GM04503 (cell line): Measurements from ENCODE around the gene HSF4.
A peak's percentile ranks its signal among the peaks of the same experiment; 100 is the strongest.
"Not testable (repeated sequence)": the region's sequence is repeated elsewhere in the genome, so short reads cannot be mapped to it uniquely, and the experiment has no call there.

Experiments
- DNase-seq: peaks from one replicate; pipeline ENCODE4 v3.0.0-alpha.2; 2012; ENCODE audit warnings: low read depth

The HSF4 gene

GRCh38 chr16:67164599-67165061 lies at the start of gene HSF4:
Gene HSF4 (plus strand): TSS chr16:67164745. CDS start chr16:67164812, 67 bp downstream.
- no peak for DNase-seq

- DNase-seq: no peak
These were observed 49.8 kb upstream of the HSF4 start for GRCh38 chr16:67114793-67115192.

- DNase-seq: peak; percentile 83
These were observed 48.9 kb upstream of the HSF4 start for GRCh38 chr16:67115639-67116038.

GRCh38 chr16:67116388-67117311 lies 47.9 kb upstream of the HSF4 start:
- no peak for DNase-seq

- DNase-seq: no peak
These were observed 46.8 kb upstream of the HSF4 start for GRCh38 chr16:67117716-67118115.

- DNase-seq: no peak
These were observed 44.5 kb upstream of the HSF4 start for GRCh38 chr16:67120025-67120424.

- DNase-seq: not testable (repeated sequence)
These were observed 41.7 kb upstream of the HSF4 start for GRCh38 chr16:67122799-67123198.

- DNase-seq: no peak
These were observed 36.1 kb upstream of the HSF4 start for GRCh38 chr16:67128417-67128816.

- no peak for DNase-seq
These were observed 35.7 kb upstream of the HSF4 start for GRCh38 chr16:67128887-67129286.

GRCh38 chr16:67129422-67129821 lies 35.1 kb upstream of the HSF4 start:
- DNase-seq: no peak

GRCh38 chr16:67137605-67138004 lies 26.9 kb upstream of the HSF4 start:
- DNase-seq: no peak

GRCh38 chr16:67141391-67141790 lies 23.2 kb upstream of the HSF4 start:
- DNase-seq: no peak

GRCh38 chr16:67142342-67142741 lies 22.2 kb upstream of the HSF4 start:
- DNase-seq: no peak

GRCh38 chr16:67144943-67145342 lies 19.6 kb upstream of the HSF4 start:
- DNase-seq: no peak

- no peak for DNase-seq
These were observed 18.8 kb upstream of the HSF4 start for GRCh38 chr16:67145746-67146145.

- DNase-seq: no peak
These were observed 17.8 kb upstream of the HSF4 start for GRCh38 chr16:67146523-67147357.

- no peak for DNase-seq
These were observed 17.0 kb upstream of the HSF4 start for GRCh38 chr16:67147437-67148140.

- DNase-seq: no peak
These were observed 16.3 kb upstream of the HSF4 start for GRCh38 chr16:67148221-67148620.

GRCh38 chr16:67148656-67149275 lies 15.8 kb upstream of the HSF4 start:
- no peak for DNase-seq

- no peak for DNase-seq
These were observed 15.1 kb upstream of the HSF4 start for GRCh38 chr16:67149276-67150046.
